Brain microvascular endothelial cell (primary cell): Measurements from ENCODE around the gene WASL.

Experiments
- DNase-seq: peaks from one replicate; pipeline ENCODE4 v3.0.0-alpha.2; 2020
- H3K27ac ChIP-seq: fragments of 250-450 bp; sonication (Bioruptor Pico); 2 replicates; pipeline ENCODE4 v1.5.1; 2020; ENCODE audit warnings: mild to moderate bottlenecking, moderate library complexity
- H3K27me3 ChIP-seq: fragments of 250-450 bp; sonication (Bioruptor Pico); replicated peaks from 2 replicates; pipeline ENCODE4 v1.5.1; 2020; ENCODE audit warnings: mild to moderate bottlenecking
- H3K36me3 ChIP-seq: fragments of 250-450 bp; sonication (Bioruptor Pico); replicated peaks from 2 replicates; pipeline ENCODE4 v1.5.1; 2020; ENCODE audit warnings: mild to moderate bottlenecking
- H3K4me3 ChIP-seq: 2 replicates; pipeline ENCODE4 v1.5.1; 2011; ENCODE audit warnings: low read depth, mild to moderate bottlenecking, control low read depth, low read length, moderate library complexity
- CTCF ChIP-seq: IDR thresholded peaks from 2 replicates; pipeline ENCODE4 v1.5.1; 2011; ENCODE audit warnings: low read depth, mild to moderate bottlenecking, moderate library complexity, low read length, control low read depth, inconsistent platforms; ENCODE audit errors: missing control alignments
- in situ Hi-C: cut with HindIII; loops from 2 replicates; pipeline ENCODE4 v1.10.0; 2017; ENCODE audit warnings: low sequenced_read_pairs, low pct_ligation_motif_present

Gene WASL

GRCh38 chr7:123653162-123653561, 95.6 kb downstream of the WASL start:
- no peak for DNase-seq
- no peaks in the 10 kb centered on the region for H3K36me3 ChIP-seq
- no peak for TF ChIP-seq CTCF
- in situ Hi-C loops: no loop called here
- no peak overlapping the region for H3K27ac ChIP-seq
- H3K4me3 ChIP-seq: no peak overlapping the region
- H3K27me3 ChIP-seq: no peaks in the 10 kb centered on the region

GRCh38 chr7:123652406-123652805, 96.4 kb downstream of the WASL start:
- Histone ChIP-seq H3K27me3 (no peaks in the 10 kb centered on the region), H3K27ac (no peak overlapping the region), H3K4me3 (no peak overlapping the region), H3K36me3 (no peaks in the 10 kb centered on the region)
- no peak for TF ChIP-seq CTCF
- in situ Hi-C loops: no loop called here
- no peak for DNase-seq

GRCh38 chr7:123650595-123650994, 98.2 kb downstream of the WASL start:
- Histone ChIP-seq H3K4me3 (no peak overlapping the region), H3K27ac (no peak overlapping the region), H3K27me3 (no peaks in the 10 kb centered on the region), H3K36me3 (no peaks in the 10 kb centered on the region)
- DNase-seq: no peak
- in situ Hi-C loops: no loop called here
- TF ChIP-seq CTCF: no peak

GRCh38 chr7:123649964-123650363, 98.8 kb downstream of the WASL start:
- DNase-seq: peak; percentile 23
- Histone ChIP-seq H3K36me3 (no peaks in the 10 kb centered on the region), H3K27me3 (no peaks in the 10 kb centered on the region), H3K4me3 (no peak overlapping the region), H3K27ac (no peak overlapping the region)
- in situ Hi-C loops: loop anchor here (25.0 kb wide), 1 partner anchor 212 kb away; no protein-coding TSS in a partner anchor
- TF ChIP-seq CTCF: no peak

GRCh38 chr7:123647106-123647730, 101.6 kb downstream of the WASL start:
- H3K36me3 ChIP-seq: no peaks in the 10 kb centered on the region
- H3K27ac ChIP-seq: no peak overlapping the region
- in situ Hi-C loops: loop anchor here (25.0 kb wide), 1 partner anchor 215 kb away; no protein-coding TSS in a partner anchor
- H3K4me3 ChIP-seq: no peak overlapping the region
- H3K27me3 ChIP-seq: no peaks in the 10 kb centered on the region
- TF ChIP-seq CTCF: no peak
- DNase-seq: no peak

- in situ Hi-C loops: loop anchor here (25.0 kb wide), 1 partner anchor 217 kb away; no protein-coding TSS in a partner anchor
- Histone ChIP-seq H3K27ac (no peak overlapping the region), H3K36me3 (no peaks in the 10 kb centered on the region), H3K27me3 (no peaks in the 10 kb centered on the region), H3K4me3 (no peak overlapping the region)
- TF ChIP-seq CTCF: no peak
- no peak for DNase-seq
These were observed 103.3 kb downstream of the WASL start for GRCh38 chr7:123645516-123645915.
